Measurements from ENCODE around the gene ITPR1.

- no peak for TF ChIP-seq POLR2A (IDR thresholded peaks at IDR 0.05)
- no peak for TF ChIP-seq POLR2AphosphoS5 (IDR thresholded peaks at IDR 0.05)
- TF ChIP-seq CTCF (IDR thresholded peaks at IDR 0.05), result no peak
- TF ChIP-seq EP300 (IDR thresholded peaks at IDR 0.05), result no peak
Measured at GRCh38 chr3:4552811-4553210, 59.7 kb downstream of the ITPR1 start.
